Lower leg skin (tissue), 4 donors: ENCODE data around the gene KCNS3. TPM values are rescaled to one million over a fixed set of nuclear protein-coding genes. Genes with fewer than 3 reads are reported as not detected.

Experiments used
- DNase-seq, 2 donors: peaks; one replicate each; pipeline ENCODE4 v3.0.0-alpha.2; 2019; ENCODE audit warnings: low spot score in 2 of 2
- H3K4me3 ChIP-seq: fragments of 200-600 bp; sonication (generic); 2 replicates; pipeline ENCODE4 v1.5.1; 2017; ENCODE audit warnings: mild to moderate bottlenecking, low read depth; ENCODE audit not compliant: poor library complexity, severe bottlenecking
- CTCF ChIP-seq, 3 donors: fragments of 450-650 bp; IDR thresholded peaks; one replicate each; pipeline ENCODE4 v1.5.1; 2016; ENCODE audit warnings: antibody characterized with exemption in 3 of 3, mild to moderate bottlenecking in 3 of 3, moderate library complexity in 2 of 3
- POLR2A ChIP-seq, 2 donors: fragments of 450-650 bp; IDR thresholded peaks; one replicate each; pipeline ENCODE4 v1.6.1; 2016 to 2017; ENCODE audit warnings: antibody characterized with exemption in 2 of 2, mild to moderate bottlenecking in 1 of 2, moderate library complexity in 1 of 2
- WGBS, 2 donors: methylation state at CpG; one replicate each; pipeline ENCODE4 v1.1.5; 2018; 5-methylcytosine and 5-hydroxymethylcytosine counted together
- intact Hi-C: fragments of 100-400 bp; cut with DNase I; formaldehyde crosslinking; loops from one replicate; pipeline ENCODE4 v1.15.0; 2023; ENCODE audit warnings: low total_unique reads
- total RNA-seq, 4 donors: library from RNA; depleted of rRNA; stranded (reverse); fragments of >200 nt; gene quantifications; one replicate each; pipeline ENCODE4 v1.1.0, GENCODE V29; 2016

KCNS3 gene
- total RNA-seq, 4 donors from 2014 or later, result 11.0 to 35.4 (median 17.9) TPM

GRCh38 chr2:17864676-17865075 is 13.8 kb upstream of the KCNS3 start:
- intact Hi-C loops, result no loop called here
- TF ChIP-seq CTCF (IDR thresholded peaks at IDR 0.05) (no peak), POLR2A (IDR thresholded peaks at IDR 0.05) (no peak)
- 39 to 69% methylated on average over 1 of the region's 1 CpG for WGBS, 2 donors
- H3K4me3 ChIP-seq, result no peak overlapping the region
- DNase-seq, result no peak

DNA sequence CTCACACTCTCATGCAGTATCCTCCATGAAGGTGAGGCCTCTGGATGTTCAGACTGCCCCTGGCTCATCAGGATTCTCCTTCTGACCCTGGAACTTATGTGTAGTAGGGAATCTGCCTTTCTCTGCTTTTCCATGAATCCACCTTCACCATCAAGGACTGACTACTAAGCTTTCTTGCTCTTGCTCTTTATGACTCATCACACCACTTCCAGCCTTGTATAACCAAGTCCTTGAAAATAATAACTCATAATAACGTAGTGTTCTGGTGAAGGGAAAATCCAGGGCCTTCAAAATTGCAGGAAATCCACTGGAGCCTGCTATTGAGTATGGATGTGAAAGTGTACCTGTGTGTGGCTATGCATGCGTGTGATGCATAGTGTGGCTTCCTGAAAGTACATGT is 11.3 kb upstream of the KCNS3 start:
- 50 to 90% methylated on average over 2 of the region's 2 CpGs for WGBS, 2 donors
- TF ChIP-seq POLR2A (IDR thresholded peaks at IDR 0.05) (no peak), CTCF (IDR thresholded peaks at IDR 0.05) (no peak)
- intact Hi-C loops, result no loop called here
- H3K4me3 ChIP-seq, result no peak overlapping the region
- DNase-seq, result no peak

- no peak overlapping the region for H3K4me3 ChIP-seq
Observed at GRCh38 chr2:17869128-17869527, 9.3 kb upstream of the KCNS3 start.

DNA sequence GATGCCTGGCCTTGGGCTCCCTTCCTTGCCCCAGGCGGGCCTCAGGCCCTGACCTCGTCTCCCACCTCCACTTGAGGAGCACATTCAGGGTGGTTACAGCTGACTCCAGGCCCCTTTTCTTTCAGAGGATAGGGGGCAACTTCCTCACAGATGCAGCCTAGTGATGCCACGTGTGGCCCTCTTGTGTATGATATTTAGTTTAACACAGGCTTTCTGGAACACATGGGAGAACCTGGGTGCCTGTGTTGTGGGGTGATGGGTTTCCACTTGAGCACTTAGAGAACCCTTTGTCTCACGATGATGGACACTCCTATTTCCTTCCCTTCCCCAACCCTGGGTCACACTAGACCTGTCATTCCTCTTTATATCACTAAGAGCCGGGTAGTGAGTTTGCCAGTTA is 6.8 kb upstream of the KCNS3 start:
- no peak for DNase-seq
- TF ChIP-seq CTCF (IDR thresholded peaks at IDR 0.05) (no peak), POLR2A (IDR thresholded peaks at IDR 0.05) (no peak)
- intact Hi-C loops, result no loop called here
- H3K4me3 ChIP-seq, result no peak overlapping the region
- 88 to 91% methylated on average over 5 of the region's 5 CpGs for WGBS, 2 donors

More at GRCh38 chr2:17869128-17869527, 9.3 kb upstream of the KCNS3 start:
- no peak for TF ChIP-seq CTCF (IDR thresholded peaks at IDR 0.05)
- no peak for TF ChIP-seq POLR2A (IDR thresholded peaks at IDR 0.05)
- WGBS, 2 donors, result 71 to 83% methylated on average over 5 of the region's 5 CpGs
- intact Hi-C loops, result no loop called here
- no peak for DNase-seq

GRCh38 chr2:17873021-17873420 is 5.4 kb upstream of the KCNS3 start:
- intact Hi-C loops, result no loop called here
- no peak for TF ChIP-seq CTCF (IDR thresholded peaks at IDR 0.05)
- no peak for DNase-seq
- 92 to 94% methylated on average over 2 of the region's 2 CpGs for WGBS, 2 donors
- H3K4me3 ChIP-seq, result no peak overlapping the region

- DNase-seq, result no peak
- WGBS, 2 donors, result 74 to 86% methylated on average over 4 of the region's 4 CpGs
- no peak overlapping the region for H3K4me3 ChIP-seq
- intact Hi-C loops, result no loop called here
- TF ChIP-seq POLR2A (IDR thresholded peaks at IDR 0.05), result no peak
- no peak for TF ChIP-seq CTCF (IDR thresholded peaks at IDR 0.05)
Observed at GRCh38 chr2:17876590-17876989, 1.9 kb upstream of the KCNS3 start.
